ENCODE measurements around the gene RAET1E.
"Not testable (repeated sequence)": the region's sequence is repeated elsewhere in the genome, so short reads cannot be mapped to it uniquely, and the experiment has no call there.

DNA sequence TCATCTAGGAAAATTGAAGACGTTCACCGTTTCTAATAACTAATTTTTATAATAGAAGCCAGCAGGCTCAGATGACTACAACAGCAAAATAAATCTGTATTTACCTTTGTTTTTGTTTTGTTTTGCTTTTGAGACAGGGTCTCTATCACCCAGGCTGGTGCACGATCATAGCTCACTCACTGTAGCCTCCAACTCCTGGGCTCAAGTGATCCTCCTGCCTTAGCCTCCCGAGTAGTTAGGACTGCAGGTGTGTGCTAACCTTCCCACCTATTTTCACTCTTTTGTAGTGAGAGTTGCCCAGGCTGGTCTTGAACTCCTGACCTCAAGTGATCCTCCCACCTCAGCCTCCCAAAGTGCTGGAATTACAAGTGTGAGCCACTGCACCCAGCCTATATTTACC is 43.9 kb downstream of the RAET1E start:
- TF ChIP-seq, protein P1, sequence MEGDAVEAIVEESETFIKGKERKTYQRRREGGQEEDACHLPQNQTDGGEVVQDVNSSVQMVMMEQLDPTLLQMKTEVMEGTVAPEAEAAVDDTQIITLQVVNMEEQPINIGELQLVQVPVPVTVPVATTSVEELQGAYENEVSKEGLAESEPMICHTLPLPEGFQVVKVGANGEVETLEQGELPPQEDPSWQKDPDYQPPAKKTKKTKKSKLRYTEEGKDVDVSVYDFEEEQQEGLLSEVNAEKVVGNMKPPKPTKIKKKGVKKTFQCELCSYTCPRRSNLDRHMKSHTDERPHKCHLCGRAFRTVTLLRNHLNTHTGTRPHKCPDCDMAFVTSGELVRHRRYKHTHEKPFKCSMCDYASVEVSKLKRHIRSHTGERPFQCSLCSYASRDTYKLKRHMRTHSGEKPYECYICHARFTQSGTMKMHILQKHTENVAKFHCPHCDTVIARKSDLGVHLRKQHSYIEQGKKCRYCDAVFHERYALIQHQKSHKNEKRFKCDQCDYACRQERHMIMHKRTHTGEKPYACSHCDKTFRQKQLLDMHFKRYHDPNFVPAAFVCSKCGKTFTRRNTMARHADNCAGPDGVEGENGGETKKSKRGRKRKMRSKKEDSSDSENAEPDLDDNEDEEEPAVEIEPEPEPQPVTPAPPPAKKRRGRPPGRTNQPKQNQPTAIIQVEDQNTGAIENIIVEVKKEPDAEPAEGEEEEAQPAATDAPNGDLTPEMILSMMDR (IDR thresholded peaks at IDR 0.05 in 2 of 3, conservative IDR thresholded peaks at IDR 0.05 in 1 of 3; ENCODE audit: insufficient read depth in 2 of 3, low read depth in 1 of 3, low read length in 3 of 3): not testable (repeated sequence)
- not testable (repeated sequence) for TF ChIP-seq CHD2 (IDR thresholded peaks at IDR 0.05; ENCODE audit: low read depth, low read length); MYBL2 (IDR thresholded peaks at IDR 0.05; ENCODE audit: low read depth); MYBL2 (CRISPR knock-in tag; IDR thresholded peaks at IDR 0.05; ENCODE audit: borderline replicate concordance); SRF (CRISPR knock-in tag; IDR thresholded peaks at IDR 0.05); ZBTB7A (IDR thresholded peaks at IDR 0.05; ENCODE audit: borderline replicate concordance, control insufficient read depth, low read depth, low read length); NFYB (IDR thresholded peaks at IDR 0.05; ENCODE audit: extremely low read depth, insufficient read length); ZNF444 (CRISPR knock-in tag; IDR thresholded peaks at IDR 0.05); POLR2AphosphoS5 (IDR thresholded peaks at IDR 0.05; ENCODE audit: control insufficient read depth, insufficient read depth, low read depth, low read length)
- TF ChIP-seq, protein P2, sequence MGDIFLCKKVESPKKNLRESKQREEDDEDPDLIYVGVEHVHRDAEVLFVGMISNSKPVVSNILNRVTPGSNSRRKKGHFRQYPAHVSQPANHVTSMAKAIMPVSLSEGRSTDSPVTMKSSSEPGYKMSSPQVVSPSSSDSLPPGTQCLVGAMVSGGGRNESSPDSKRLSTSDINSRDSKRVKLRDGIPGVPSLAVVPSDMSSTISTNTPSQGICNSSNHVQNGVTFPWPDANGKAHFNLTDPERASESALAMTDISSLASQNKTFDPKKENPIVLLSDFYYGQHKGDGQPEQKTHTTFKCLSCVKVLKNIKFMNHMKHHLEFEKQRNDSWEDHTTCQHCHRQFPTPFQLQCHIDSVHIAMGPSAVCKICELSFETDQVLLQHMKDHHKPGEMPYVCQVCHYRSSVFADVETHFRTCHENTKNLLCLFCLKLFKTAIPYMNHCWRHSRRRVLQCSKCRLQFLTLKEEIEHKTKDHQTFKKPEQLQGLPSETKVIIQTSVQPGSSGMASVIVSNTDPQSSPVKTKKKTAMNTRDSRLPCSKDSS (IDR thresholded peaks at IDR 0.05; ENCODE audit: low read depth, partially characterized antibody): not testable (repeated sequence)
- TF ChIP-seq, protein P3, sequence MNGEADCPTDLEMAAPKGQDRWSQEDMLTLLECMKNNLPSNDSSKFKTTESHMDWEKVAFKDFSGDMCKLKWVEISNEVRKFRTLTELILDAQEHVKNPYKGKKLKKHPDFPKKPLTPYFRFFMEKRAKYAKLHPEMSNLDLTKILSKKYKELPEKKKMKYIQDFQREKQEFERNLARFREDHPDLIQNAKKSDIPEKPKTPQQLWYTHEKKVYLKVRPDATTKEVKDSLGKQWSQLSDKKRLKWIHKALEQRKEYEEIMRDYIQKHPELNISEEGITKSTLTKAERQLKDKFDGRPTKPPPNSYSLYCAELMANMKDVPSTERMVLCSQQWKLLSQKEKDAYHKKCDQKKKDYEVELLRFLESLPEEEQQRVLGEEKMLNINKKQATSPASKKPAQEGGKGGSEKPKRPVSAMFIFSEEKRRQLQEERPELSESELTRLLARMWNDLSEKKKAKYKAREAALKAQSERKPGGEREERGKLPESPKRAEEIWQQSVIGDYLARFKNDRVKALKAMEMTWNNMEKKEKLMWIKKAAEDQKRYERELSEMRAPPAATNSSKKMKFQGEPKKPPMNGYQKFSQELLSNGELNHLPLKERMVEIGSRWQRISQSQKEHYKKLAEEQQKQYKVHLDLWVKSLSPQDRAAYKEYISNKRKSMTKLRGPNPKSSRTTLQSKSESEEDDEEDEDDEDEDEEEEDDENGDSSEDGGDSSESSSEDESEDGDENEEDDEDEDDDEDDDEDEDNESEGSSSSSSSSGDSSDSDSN (IDR thresholded peaks at IDR 0.05; ENCODE audit: borderline replicate concordance in 1 of 2, low read depth in 2 of 2, low read length in 2 of 2): not testable (repeated sequence)
- TF ChIP-seq, protein P4, sequence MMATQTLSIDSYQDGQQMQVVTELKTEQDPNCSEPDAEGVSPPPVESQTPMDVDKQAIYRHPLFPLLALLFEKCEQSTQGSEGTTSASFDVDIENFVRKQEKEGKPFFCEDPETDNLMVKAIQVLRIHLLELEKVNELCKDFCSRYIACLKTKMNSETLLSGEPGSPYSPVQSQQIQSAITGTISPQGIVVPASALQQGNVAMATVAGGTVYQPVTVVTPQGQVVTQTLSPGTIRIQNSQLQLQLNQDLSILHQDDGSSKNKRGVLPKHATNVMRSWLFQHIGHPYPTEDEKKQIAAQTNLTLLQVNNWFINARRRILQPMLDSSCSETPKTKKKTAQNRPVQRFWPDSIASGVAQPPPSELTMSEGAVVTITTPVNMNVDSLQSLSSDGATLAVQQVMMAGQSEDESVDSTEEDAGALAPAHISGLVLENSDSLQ (IDR thresholded peaks at IDR 0.05): not testable (repeated sequence)

Measured in K562 (cell line).